Right cardiac atrium (tissue), 5 donors: ENCODE measurements around the gene TEKT5. TPM values are rescaled to one million over a fixed set of nuclear protein-coding genes. Genes with fewer than 3 reads are reported as not detected.

Source experiments
- ATAC-seq, 2 donors: fragments of 200-7000 bp; cut with Tn5 transposase; one replicate each; pipeline versions ENCODE4 v1.8.0 to v1.9.1; 2020; ENCODE audit warnings: moderate library complexity in 2 of 2, mild to moderate bottlenecking in 1 of 2
- DNase-seq, 3 donors: peaks; one replicate each; pipeline ENCODE4 v3.0.0-alpha.2; 2020
- H3K27ac ChIP-seq: one replicate; pipeline ENCODE4 v1.5.1; 2013; ENCODE audit warnings: mild to moderate bottlenecking, low read length, control low read depth, moderate library complexity
- H3K27me3 ChIP-seq: one replicate; pipeline ENCODE4 v1.6.1; 2013; ENCODE audit not compliant: control insufficient read depth, insufficient read depth
- H3K4me1 ChIP-seq: one replicate; pipeline ENCODE4 v1.6.1; 2013; ENCODE audit warnings: low read length; ENCODE audit not compliant: control insufficient read depth, insufficient read depth
- H3K4me3 ChIP-seq: one replicate; pipeline ENCODE4 v1.5.1; 2013; ENCODE audit warnings: low read length, control low read depth
- H3K9me3 ChIP-seq: one replicate; pipeline ENCODE4 v1.6.1; 2013; ENCODE audit warnings: low read length; ENCODE audit not compliant: control insufficient read depth
- WGBS: extraction: QIAGEN DNeasy Blood & Tissue Kit; methylation state at CpG from one replicate; pipeline ENCODE4 v1.1.7; 2013; 5-methylcytosine and 5-hydroxymethylcytosine counted together
- intact Hi-C, 4 donors: fragments of 100-400 bp; cut with DNase I; formaldehyde crosslinking; loops; one replicate each; pipeline versions ENCODE4 v1.11.0 to v1.14.0; 2022 to 2023
- polyA plus RNA-seq: library from polyadenylated mRNA; stranded (reverse); fragments of 200-250 nt; gene quantifications from one replicate; pipeline ENCODE4 v1.2.3, GENCODE V29; 2013
- total RNA-seq, 4 donors: library from RNA; stranded (reverse); fragmentation: NEBNext Ultra II Directional; extraction: Animal tissue kit (Norgen Biotek cat#: 25700); gene quantifications; one replicate each; pipeline ENCODE4 v1.2.1, GENCODE V29; 2021
- donor health status: healthy with polysubstance abuse.
- donor health status: DM: no; HTN: yes; CAD: no.
- donor health status: DM: no; HTN: no; CAD: no.
- donor health status: DM: no; HTN: yes; CAD: no; lungs with severe emphysema.
- donor health status: DM: yes; HTN: yes; CAD: no.

The TEKT5 gene
- total and polyA plus RNA-seq, 5 donors, result 0.07 TPM; not detected in 4

DNA sequence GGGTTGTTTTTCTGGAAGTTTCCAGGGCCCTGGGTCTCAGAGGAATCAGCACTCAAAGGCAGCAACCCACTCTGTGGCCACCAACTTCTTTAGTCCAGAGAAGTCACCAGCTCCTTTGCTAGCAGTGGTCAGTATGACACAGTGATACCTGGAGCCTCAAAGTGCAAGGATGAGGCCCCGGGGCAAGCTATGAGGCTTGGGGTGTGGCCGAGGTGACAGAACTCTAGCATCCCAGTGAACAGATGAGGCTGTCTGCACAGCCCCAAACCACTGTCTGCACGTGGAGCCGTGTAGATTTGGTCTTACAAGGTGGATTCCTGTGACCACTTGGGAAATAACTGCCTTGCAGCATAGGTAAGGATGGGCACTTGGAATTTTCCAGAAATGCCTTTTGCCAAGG is 24.9 kb downstream of the TEKT5 start:
- H3K4me3 ChIP-seq, result no peak overlapping the region
- ATAC-seq (no peak), DNase-seq (no peak)
- H3K4me1 ChIP-seq, result no peaks in the 10 kb centered on the region
- H3K27me3 ChIP-seq, result no peaks in the 10 kb centered on the region
- H3K27ac ChIP-seq, result no peak overlapping the region
- 82% methylated on average over 4 of the region's 4 CpGs for WGBS
- intact Hi-C loops, result loop anchor here in 2 of 4 donors (5.0 to 10.0 kb wide), 2 partner anchors 52 to 65 kb away; no protein-coding TSS in a partner anchor
- no peaks in the 10 kb centered on the region for H3K9me3 ChIP-seq

DNA sequence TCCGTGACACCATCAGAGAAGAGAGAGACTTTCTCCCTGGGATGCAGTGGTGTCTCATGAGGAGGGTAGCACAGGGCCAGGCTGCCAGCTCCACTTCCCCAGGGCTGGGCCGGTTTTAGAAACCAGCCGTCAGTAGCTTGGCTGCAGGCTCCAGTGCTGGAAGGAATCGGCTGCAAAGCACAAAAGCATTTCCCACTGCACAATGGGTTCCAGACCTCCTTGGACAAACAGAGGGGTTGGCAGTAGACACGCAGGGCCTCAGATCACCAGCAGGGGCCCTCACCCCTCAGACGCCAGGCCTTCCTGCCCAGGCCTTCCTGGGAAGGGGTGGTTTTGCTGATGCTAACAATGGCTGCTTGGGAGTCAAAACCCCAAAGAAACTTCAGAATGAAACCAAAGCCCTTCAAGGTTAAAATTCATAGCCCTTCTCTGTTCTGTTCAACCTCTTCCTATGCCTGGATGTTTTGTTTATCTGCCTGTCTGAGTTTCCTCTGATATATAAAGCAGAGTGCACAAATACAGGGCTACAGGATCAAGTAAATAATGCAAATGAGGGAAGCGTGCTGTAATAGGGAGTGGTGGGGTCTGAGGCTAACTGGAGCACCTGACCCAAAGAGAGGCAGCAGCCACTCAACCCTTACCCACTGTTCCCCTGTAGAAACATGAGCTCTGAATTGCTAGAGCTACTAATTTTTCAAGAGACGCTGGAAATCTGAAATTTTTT is 26.2 kb downstream of the TEKT5 start:
- H3K9me3 ChIP-seq, result no peaks in the 10 kb centered on the region
- H3K4me3 ChIP-seq, result no peak overlapping the region
- peak; percentile 79 to 82 for ATAC-seq
- no peak overlapping the region for H3K27ac ChIP-seq
- H3K4me1 ChIP-seq, result peaks cover 2% of the 10 kb centered on the region
- 52% methylated on average over 8 of the region's 8 CpGs for WGBS
- intact Hi-C loops, result loop anchor here in 1 of 4 donors (10.0 kb wide), 1 partner anchor 66 kb away; no protein-coding TSS in a partner anchor
- peak in 2 of 3 donors; percentile 58 to 80 for DNase-seq
- no peaks in the 10 kb centered on the region for H3K27me3 ChIP-seq

DNA sequence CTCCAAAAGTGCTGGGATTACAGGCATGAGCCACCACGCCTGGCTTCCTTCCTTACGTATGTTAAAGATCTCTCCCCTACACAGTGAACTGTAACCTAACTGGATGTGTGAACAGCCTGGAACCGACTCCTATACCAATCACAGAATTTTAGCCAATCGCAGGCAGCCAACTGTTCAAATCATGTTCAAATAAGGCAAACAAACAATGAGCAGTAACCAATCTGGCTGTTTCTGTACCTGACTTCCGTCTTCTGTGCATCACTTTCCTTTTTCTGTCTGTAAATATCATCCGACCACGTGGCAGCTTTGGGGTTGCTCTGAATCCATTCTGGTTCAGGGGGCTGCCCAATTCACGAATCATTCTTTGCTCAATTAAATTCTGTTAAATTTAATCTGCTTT is 27.5 kb downstream of the TEKT5 start:
- Histone ChIP-seq H3K27ac (no peak overlapping the region), H3K4me3 (no peak overlapping the region), H3K4me1 (peaks cover 2% of the 10 kb centered on the region), H3K9me3 (no peaks in the 10 kb centered on the region), H3K27me3 (no peaks in the 10 kb centered on the region)
- intact Hi-C loops, result loop anchor here in 1 of 4 donors (10.0 kb wide), 1 partner anchor 68 kb away; no protein-coding TSS in a partner anchor
- ATAC-seq, result no peak
- WGBS, result 84% methylated on average over 8 of the region's 8 CpGs
- no peak for DNase-seq

DNA sequence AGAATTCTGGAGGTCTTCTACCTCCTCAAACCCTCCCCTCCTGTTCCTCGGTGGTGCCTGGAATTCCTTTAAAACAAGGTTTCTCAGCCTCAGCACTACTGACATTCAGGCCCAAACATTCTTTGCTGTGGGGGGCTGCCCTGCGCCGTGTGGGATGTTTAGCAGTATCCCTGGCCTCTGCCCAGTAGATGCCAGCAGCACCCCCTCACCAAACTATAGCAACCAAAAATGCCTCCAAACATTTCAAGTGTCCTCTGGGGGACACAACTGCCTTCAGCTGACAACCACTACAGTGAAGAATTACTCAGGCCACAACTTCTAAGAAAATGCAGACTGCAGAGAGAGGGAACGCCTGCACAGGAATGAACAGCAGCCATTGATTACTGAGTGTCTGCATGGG is 28.4 kb downstream of the TEKT5 start:
- no peak for ATAC-seq
- intact Hi-C loops, result loop anchor here in 1 of 4 donors (10.0 kb wide), 1 partner anchor 69 kb away; no protein-coding TSS in a partner anchor

DNA sequence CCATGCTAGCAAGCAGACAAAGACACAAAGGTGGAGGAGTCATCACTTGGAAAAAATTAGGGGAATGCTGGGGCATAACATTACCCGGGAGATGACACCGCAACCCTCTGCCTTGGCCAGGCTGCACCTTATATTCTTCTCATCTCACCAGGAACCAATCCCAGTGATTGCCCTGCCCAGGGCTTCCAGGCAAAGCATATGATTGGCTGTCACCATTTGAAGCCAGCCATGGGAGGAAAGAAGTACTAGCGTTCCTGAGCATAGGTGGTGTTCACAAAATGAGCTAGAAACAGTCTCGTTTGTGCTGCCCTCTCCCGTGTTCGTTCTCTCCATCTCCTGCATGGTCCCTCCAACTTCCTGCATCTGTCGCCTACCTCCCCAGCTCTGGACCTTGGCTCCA is 29.6 kb downstream of the TEKT5 start:
- H3K9me3 ChIP-seq, result no peaks in the 10 kb centered on the region
- no peaks in the 10 kb centered on the region for H3K27me3 ChIP-seq
- DNase-seq (no peak), ATAC-seq (no peak)
- 80% methylated on average over 7 of the region's 7 CpGs for WGBS
- no peak overlapping the region for H3K4me3 ChIP-seq
- intact Hi-C loops, result loop anchor here in 1 of 4 donors (10.0 kb wide), 1 partner anchor 70 kb away; no protein-coding TSS in a partner anchor
- peaks cover 2% of the 10 kb centered on the region for H3K4me1 ChIP-seq
- no peak overlapping the region for H3K27ac ChIP-seq

More for the DNA sequence above, 28.4 kb downstream of the TEKT5 start:
- no peaks in the 10 kb centered on the region for H3K9me3 ChIP-seq
- no peak overlapping the region for H3K27ac ChIP-seq
- no peaks in the 10 kb centered on the region for H3K27me3 ChIP-seq
- H3K4me1 ChIP-seq, result peaks cover 2% of the 10 kb centered on the region
- DNase-seq, result no peak
- WGBS, result 88% methylated on average over 4 of the region's 4 CpGs
- no peak overlapping the region for H3K4me3 ChIP-seq

DNA sequence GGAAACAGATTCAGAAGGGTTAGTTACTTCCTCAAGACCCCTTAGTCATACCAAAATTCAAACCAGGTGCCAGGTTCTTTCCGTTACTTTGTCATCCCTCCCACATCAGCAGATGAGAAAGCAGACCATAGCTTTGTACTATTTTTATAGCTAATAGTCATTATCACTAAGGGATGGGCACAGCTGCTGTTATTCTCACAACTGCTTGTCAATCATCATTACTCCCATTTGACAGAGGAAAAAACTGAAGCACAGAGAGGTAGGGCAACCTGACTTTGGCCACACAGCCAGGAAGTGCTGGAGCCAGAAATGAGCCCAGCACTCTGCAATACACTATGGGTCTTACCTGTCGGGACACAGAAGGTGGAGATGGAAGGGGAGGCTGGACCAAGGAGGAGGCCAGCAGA is 30.0 kb downstream of the TEKT5 start:
- H3K4me1 ChIP-seq, result peaks cover 2% of the 10 kb centered on the region
- DNase-seq (no peak), ATAC-seq (no peak)
- 89% methylated on average over 2 of the region's 2 CpGs for WGBS
- H3K27me3 ChIP-seq, result no peaks in the 10 kb centered on the region
- no peak overlapping the region for H3K4me3 ChIP-seq
- H3K27ac ChIP-seq, result no peak overlapping the region
- H3K9me3 ChIP-seq, result no peaks in the 10 kb centered on the region
- intact Hi-C loops, result loop anchor here in 1 of 4 donors (10.0 kb wide), 1 partner anchor 70 kb away; no protein-coding TSS in a partner anchor

DNA sequence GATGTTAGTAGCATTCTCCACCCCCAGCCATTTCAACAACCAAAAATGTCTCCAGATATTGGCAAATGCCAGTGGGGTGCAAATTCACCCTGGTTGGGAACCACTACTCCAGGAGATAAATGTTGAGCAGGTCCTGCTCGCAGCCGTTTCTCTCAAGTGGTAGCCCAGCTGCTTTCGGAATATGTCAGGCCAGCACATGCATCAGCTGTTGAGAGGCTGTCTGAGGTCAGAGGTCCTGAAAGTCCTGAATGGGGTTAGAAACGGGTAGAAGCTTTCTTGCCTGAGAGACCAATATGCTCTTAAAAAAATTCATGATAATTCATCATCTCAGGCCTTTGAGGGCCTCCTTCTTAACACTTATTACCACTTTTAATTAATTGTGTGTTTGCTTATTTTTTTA is 31.0 kb downstream of the TEKT5 start:
- ATAC-seq (no peak), DNase-seq (no peak)
- H3K9me3 ChIP-seq, result no peaks in the 10 kb centered on the region
- H3K27ac ChIP-seq, result no peak overlapping the region
- H3K4me3 ChIP-seq, result no peak overlapping the region
- peaks cover 2% of the 10 kb centered on the region for H3K4me1 ChIP-seq
- no peaks in the 10 kb centered on the region for H3K27me3 ChIP-seq
- 47% methylated on average over 4 of the region's 4 CpGs for WGBS
- intact Hi-C loops, result loop anchor here in 1 of 4 donors (10.0 kb wide), 1 partner anchor 71 kb away; no protein-coding TSS in a partner anchor

DNA sequence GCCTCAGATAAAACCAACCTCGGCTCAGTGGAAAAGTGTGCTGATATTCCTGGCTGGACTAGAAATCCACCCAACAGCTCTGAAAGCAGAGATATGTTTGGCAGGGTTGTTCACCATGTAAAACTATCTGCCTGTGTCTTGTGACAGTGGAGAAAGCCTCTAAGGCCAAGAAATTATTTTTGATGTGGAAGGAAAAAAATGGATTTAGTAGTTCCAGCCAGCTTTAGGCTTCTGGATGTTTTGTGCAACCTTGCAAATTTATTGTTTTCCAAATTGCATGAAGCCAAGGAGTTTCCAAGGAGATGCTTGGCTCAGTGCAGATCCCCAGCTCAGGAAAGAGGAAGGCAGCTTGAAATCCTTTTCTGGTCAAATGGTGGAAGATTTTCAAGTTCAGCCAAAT is 31.6 kb downstream of the TEKT5 start:
- ATAC-seq (peak; percentile 38 to 74), DNase-seq (no peak)
- H3K27ac ChIP-seq, result no peak overlapping the region
- WGBS, result 23% methylated on average over 1 of the region's 1 CpG
- no peak overlapping the region for H3K4me3 ChIP-seq
- intact Hi-C loops, result loop anchor here in 1 of 4 donors (10.0 kb wide), 1 partner anchor 72 kb away; no protein-coding TSS in a partner anchor
- no peaks in the 10 kb centered on the region for H3K27me3 ChIP-seq
- peaks cover 2% of the 10 kb centered on the region for H3K4me1 ChIP-seq
- H3K9me3 ChIP-seq, result no peaks in the 10 kb centered on the region

DNA sequence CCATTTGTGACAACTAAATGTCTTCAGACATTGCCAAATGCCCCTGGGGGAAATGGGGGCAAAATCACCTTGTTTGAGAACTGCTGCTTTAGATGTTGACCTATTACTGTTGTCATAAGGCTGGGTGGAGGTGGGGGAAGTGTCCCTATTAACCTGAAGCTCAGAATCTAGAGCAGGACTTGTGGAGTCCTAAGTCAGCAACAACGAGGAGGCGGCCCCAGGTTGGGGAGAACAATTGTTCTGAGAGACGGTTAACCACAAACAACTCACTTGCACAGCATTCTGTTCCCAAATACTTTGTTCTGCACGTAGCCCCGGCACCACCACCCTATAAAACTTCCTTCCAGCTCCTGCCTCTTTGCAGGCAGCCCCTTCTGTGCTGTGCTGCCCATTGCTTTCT is 32.5 kb downstream of the TEKT5 start:
- 80% methylated on average over 5 of the region's 5 CpGs for WGBS

DNA sequence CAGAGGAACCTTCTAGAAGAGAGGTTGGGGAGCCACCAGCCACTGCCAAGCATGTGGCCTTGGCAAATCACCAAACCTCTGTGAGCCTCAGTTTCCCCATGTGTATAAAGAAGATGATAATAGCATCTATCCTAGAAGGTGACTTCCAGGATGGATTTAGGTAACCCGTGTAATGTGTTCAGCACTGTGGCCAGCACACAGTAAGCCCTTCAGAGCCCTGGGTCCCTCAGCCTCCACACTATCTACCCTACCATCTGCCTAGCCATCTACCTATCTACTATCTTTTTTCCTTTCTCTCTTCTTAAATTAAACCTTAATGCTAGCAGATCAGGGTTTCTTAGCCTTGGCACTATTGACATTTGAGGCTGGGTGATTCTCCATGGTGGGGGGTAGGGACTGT is 33.0 kb downstream of the TEKT5 start:
- Histone ChIP-seq H3K27ac (no peak overlapping the region), H3K27me3 (no peaks in the 10 kb centered on the region), H3K4me1 (peaks cover 2% of the 10 kb centered on the region), H3K4me3 (no peak overlapping the region), H3K9me3 (no peaks in the 10 kb centered on the region)
- ATAC-seq (no peak), DNase-seq (no peak)
- intact Hi-C loops, result loop anchor here in 1 of 4 donors (10.0 kb wide), 1 partner anchor 73 kb away; no protein-coding TSS in a partner anchor
- 75% methylated on average over 1 of the region's 1 CpG for WGBS

More for the DNA sequence above, 32.5 kb downstream of the TEKT5 start:
- H3K4me3 ChIP-seq, result no peak overlapping the region
- no peaks in the 10 kb centered on the region for H3K27me3 ChIP-seq
- ATAC-seq (no peak), DNase-seq (no peak)
- intact Hi-C loops, result loop anchor here in 1 of 4 donors (10.0 kb wide), 1 partner anchor 73 kb away; no protein-coding TSS in a partner anchor
- H3K27ac ChIP-seq, result no peak overlapping the region
- H3K9me3 ChIP-seq, result no peaks in the 10 kb centered on the region
- H3K4me1 ChIP-seq, result peaks cover 2% of the 10 kb centered on the region

DNA sequence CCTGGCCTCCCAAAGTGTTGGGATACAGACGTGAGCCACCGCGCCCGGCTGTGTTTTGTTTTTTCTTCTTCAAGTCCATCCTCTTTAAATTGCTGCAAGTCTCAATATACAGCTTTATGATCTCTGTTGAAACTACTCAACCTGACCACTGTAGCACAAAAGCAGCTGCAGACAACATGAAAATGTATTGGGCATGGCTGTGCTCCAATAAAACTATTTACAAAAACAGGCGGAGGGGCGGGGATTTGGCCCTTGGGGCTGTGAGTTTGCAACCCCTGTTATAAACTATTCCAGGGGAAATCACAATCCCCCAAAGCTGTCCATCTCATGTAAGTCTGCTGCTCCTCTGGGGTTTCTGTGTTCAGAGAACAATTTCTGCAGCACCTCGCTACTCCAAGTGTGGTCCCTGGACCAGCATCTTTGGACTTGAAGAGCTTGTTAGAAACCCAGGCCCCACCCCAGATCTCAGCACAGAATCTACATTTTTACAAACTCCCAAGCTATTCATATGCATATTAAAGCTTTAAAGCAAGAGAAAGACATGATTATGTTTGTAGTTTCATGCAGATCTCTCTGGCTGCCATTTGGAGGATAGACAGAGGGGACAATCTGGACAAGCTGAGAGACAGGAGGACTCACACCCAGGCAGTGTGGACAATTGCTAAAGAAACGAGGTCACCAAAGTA is 33.6 kb downstream of the TEKT5 start:
- WGBS, result 81% methylated on average over 8 of the region's 8 CpGs
- Histone ChIP-seq H3K27me3 (no peaks in the 10 kb centered on the region), H3K4me1 (peaks cover 2% of the 10 kb centered on the region), H3K27ac (no peak overlapping the region), H3K4me3 (no peak overlapping the region), H3K9me3 (no peaks in the 10 kb centered on the region)
- DNase-seq (no peak), ATAC-seq (no peak)
- intact Hi-C loops, result loop anchor here in 1 of 4 donors (10.0 kb wide), 1 partner anchor 74 kb away; no protein-coding TSS in a partner anchor
